Stimulated activated CD4-positive, alpha-beta T cell treated with anti-CD3 and anti-CD28 coated beads, Interleukin-1b, Interleukin-23, amount 100 ng/mL, for 1 hour (primary cell): ENCODE results near the gene GBX1.

ENCODE experiments used
- DNase-seq, 2 donors: peaks; one replicate each; pipeline ENCODE4 v3.0.0-alpha.2; 2020; ENCODE audit warnings: low read depth in 2 of 2

Gene GBX1

DNA sequence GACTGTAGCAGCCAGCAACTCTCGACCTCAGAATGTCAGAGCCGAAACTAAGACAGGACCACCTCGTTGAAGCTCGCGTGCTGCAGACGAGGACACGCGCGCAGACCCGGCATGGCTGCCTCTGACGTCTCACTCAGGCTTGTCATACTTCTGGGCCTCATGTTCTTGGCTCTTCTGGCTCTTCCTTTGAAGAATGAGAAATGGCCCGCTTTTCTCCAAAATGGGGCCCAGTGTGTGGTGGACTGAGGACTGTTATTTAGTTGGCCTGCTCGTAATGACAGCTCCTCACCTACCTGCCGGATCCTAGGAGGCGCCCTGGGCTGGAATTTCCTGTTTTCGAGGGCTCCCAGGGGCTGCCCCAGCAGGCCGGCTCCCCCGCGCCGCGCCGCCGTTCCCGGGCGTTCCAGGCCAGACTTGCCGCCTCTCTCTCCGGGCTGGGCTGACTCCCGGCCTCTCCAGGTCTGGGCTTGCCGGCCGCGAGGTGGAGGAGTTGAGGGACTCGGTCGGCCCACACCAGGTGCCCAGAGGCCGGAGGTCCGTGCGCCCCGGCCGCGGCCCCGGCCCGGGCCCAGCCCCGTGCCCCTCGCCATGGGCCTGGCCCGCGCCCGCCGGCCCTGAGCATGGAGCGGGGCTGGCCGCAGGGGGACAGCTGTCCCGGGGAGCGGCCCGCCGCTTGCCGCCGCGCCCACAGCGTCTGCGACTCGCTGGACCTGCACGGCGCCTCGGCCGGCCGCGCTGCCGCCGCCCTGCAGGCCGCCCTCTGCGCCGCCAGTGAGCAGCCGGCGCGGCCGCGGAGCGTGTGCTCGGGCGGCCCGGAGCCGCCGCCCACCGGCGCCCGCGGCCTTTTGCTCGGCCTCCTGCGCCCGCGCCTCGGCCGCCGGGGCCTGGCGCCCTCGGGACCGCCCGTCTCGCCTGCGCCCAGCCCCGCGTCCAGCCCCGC, 53.1 kb downstream of the GBX1 start:
- no peak for DNase-seq

DNA sequence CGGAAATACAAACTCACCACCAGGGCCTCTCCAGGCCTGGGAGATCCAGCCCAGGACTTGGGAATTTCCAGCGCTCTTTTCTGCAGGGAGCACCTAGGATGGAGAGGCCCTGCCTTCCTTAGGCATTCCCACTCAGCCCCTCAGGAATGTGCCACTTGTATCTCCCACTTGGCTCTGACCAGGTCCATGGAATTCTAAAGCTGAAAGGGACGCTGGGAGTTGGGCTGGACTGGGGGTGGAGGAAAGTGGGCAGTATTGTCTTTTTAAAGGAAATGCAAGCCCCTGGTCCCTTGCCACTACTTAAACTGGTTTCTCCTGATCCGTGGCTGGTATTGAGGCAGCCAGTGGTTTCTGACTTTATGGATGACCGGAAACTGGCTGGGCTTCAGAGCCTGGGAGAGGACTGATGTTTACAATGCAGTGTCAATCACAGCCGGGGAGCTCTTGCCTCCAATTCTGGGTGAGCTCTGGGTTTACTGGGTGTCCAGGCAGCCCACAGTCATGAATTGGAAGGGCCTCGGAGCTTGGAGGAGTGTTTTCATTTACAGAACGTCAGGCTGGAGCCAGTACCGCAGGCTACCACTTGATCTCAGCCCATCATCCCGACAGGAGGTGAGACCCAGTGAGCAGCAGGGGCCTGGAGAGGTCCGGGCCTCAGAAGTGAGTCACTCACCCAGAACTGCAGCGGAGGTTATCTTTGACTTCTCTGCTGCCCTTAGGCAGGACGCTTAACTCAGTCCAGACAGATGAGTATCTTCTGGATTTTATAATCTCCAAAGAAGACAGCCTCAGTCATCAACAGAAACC, 53.9 kb downstream of the GBX1 start:
- DNase-seq, result no peak

DNA sequence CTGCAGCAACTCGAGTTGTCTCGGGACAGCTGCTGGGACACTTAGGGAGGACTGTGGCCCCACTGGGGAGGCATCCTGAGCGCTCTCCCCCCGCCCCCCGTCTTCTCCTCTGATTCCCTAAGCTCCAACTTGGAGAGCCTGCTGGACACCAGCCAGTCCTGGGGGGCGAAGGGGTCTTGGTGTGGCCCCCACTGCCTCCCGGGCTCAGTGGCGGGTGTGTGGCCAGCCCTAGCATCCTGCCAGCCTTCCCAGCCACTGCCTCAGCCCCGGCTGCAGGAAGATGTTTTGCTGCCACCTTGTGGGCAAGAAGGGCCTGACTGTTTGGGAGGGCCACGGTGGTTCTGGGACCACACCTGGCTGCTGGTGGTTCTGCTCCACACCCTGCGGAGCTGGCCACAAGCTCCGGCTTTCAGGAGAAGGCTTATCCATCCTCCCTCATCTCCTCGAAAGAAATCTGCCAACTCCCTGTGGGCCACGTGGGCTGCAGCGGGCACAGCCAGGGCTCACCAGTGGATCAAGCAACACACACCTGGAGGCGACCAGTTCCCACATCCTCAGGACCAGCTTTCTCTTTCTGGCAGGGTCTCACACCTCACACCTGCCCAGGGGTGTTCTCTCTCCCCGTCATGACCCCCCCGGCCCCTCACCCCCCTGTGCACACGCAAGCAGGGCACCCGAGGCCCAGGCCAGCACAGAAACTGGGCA, 56.4 kb downstream of the GBX1 start:
- DNase-seq, result peak; percentile 45 to 64

GRCh38 chr7:151110236-151110940, 57.1 kb downstream of the GBX1 start:
- no peak for DNase-seq

GRCh38 chr7:151109094-151110048, 58.1 kb downstream of the GBX1 start:
- no peak for DNase-seq

- no peak for DNase-seq
Observed at GRCh38 chr7:151107882-151108281, 59.6 kb downstream of the GBX1 start.

- DNase-seq, result no peak
Observed at GRCh38 chr7:151104411-151105235, 62.9 kb downstream of the GBX1 start.

DNA sequence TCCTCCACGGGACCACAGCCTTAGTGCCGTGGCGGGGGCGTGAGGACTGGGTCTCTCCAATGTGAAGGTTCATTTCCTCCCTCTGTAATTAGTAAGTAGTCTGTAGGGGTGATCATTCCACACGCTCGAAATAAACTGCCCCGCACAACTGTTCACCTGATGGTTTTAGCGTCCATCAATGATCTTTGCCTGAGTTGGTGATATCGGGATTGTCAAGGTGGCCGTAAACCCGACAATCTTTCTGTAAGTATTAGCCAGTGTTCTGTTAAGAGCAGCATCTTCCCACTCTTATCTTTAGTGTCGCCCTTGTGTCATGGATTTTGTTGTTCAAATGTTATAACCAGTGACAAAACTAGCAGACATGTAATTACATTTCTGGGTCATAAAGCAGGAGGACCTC, 63.5 kb downstream of the GBX1 start:
- no peak for DNase-seq

GRCh38 chr7:151102991-151103390, 64.5 kb downstream of the GBX1 start:
- DNase-seq, result no peak

GRCh38 chr7:151101621-151102396, 65.7 kb downstream of the GBX1 start:
- DNase-seq, result no peak

DNA sequence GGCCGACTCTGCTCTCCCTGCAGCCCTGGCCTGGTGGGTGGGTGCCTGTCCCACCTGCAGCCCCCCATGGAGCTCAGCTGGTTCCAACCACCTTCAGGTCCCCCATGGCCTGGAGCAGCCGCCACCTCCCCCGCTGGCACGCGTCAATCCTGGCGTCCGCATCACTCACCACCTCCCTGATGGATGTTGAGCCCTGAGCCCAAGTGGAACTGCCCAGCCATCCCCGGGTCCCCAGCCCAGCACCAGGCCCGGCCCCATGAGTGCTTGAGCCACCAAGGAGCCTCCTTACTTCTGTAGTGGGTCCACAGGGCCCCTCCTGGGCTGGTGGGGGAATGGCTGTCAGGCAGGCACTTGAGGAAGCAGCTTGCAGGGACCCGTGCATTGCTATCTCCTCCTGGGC, 66.6 kb downstream of the GBX1 start:
- no peak for DNase-seq

- DNase-seq, result no peak
Observed at GRCh38 chr7:151099486-151100211, 67.8 kb downstream of the GBX1 start.
